Liver (tissue), 3 donors: ENCODE measurements around the gene TSPAN18.

Source experiments
- GABPA ChIP-seq, 2 donors: IDR thresholded peaks in 1 of 2; conservative IDR thresholded peaks in 1 of 2; 2 replicates each; pipeline ENCODE4 v1.6.1; 2016; ENCODE audit warnings: antibody characterized with exemption in 2 of 2, mild to moderate bottlenecking in 1 of 2, moderate library complexity in 1 of 2
- JUND ChIP-seq, 2 donors: IDR thresholded peaks; 2 replicates each; pipeline ENCODE4 v1.6.1; 2016; ENCODE audit warnings: antibody characterized with exemption in 2 of 2
- SP1 ChIP-seq: IDR thresholded peaks from 2 replicates; pipeline ENCODE4 v1.6.1; 2018; ENCODE audit warnings: antibody characterized with exemption, mild to moderate bottlenecking
- TF ChIP-seq, protein P1 (sequence below): fragments of 150-350 bp; IDR thresholded peaks from 2 replicates; pipeline ENCODE4 v1.5.1; 2017; ENCODE audit warnings: improper control_type of control experiment, low read depth, low read length; ENCODE audit not compliant: missing input control
- TF ChIP-seq, protein P2 (sequence below): IDR thresholded peaks from 2 replicates; pipeline ENCODE4 v1.6.1; 2016; ENCODE audit warnings: antibody characterized with exemption
- TF ChIP-seq, protein P3 (sequence below): IDR thresholded peaks from 2 replicates; pipeline ENCODE4 v1.6.1; 2016; ENCODE audit warnings: antibody characterized with exemption, mild to moderate bottlenecking
- donor health status: healthy.
- donor health status: healthy.

GRCh38 chr11:44829838-44830237 lies 103.1 kb downstream of the TSPAN18 start:
- TF ChIP-seq, protein P1, sequence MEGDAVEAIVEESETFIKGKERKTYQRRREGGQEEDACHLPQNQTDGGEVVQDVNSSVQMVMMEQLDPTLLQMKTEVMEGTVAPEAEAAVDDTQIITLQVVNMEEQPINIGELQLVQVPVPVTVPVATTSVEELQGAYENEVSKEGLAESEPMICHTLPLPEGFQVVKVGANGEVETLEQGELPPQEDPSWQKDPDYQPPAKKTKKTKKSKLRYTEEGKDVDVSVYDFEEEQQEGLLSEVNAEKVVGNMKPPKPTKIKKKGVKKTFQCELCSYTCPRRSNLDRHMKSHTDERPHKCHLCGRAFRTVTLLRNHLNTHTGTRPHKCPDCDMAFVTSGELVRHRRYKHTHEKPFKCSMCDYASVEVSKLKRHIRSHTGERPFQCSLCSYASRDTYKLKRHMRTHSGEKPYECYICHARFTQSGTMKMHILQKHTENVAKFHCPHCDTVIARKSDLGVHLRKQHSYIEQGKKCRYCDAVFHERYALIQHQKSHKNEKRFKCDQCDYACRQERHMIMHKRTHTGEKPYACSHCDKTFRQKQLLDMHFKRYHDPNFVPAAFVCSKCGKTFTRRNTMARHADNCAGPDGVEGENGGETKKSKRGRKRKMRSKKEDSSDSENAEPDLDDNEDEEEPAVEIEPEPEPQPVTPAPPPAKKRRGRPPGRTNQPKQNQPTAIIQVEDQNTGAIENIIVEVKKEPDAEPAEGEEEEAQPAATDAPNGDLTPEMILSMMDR: no peak
- TF ChIP-seq SP1: no peak
- no peak for TF ChIP-seq GABPA (IDR thresholded peaks at IDR 0.05 in 1 of 2, conservative IDR thresholded peaks at IDR 0.05 in 1 of 2)
- TF ChIP-seq, protein P2, sequence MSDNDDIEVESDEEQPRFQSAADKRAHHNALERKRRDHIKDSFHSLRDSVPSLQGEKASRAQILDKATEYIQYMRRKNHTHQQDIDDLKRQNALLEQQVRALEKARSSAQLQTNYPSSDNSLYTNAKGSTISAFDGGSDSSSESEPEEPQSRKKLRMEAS: no peak
- no peak for TF ChIP-seq JUND (IDR thresholded peaks at IDR 0.05)
- TF ChIP-seq, protein P3, sequence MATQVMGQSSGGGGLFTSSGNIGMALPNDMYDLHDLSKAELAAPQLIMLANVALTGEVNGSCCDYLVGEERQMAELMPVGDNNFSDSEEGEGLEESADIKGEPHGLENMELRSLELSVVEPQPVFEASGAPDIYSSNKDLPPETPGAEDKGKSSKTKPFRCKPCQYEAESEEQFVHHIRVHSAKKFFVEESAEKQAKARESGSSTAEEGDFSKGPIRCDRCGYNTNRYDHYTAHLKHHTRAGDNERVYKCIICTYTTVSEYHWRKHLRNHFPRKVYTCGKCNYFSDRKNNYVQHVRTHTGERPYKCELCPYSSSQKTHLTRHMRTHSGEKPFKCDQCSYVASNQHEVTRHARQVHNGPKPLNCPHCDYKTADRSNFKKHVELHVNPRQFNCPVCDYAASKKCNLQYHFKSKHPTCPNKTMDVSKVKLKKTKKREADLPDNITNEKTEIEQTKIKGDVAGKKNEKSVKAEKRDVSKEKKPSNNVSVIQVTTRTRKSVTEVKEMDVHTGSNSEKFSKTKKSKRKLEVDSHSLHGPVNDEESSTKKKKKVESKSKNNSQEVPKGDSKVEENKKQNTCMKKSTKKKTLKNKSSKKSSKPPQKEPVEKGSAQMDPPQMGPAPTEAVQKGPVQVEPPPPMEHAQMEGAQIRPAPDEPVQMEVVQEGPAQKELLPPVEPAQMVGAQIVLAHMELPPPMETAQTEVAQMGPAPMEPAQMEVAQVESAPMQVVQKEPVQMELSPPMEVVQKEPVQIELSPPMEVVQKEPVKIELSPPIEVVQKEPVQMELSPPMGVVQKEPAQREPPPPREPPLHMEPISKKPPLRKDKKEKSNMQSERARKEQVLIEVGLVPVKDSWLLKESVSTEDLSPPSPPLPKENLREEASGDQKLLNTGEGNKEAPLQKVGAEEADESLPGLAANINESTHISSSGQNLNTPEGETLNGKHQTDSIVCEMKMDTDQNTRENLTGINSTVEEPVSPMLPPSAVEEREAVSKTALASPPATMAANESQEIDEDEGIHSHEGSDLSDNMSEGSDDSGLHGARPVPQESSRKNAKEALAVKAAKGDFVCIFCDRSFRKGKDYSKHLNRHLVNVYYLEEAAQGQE: no peak
